Measurements from ENCODE around the gene SYT2. TPM values are rescaled to one million over a fixed set of nuclear protein-coding genes. Genes with fewer than 3 reads are reported as not detected.

SYT2 gene
- total and polyA plus RNA-seq, 8 donors = under 0.01 to 0.03 (median 0.03) TPM; not detected in 4

DNA sequence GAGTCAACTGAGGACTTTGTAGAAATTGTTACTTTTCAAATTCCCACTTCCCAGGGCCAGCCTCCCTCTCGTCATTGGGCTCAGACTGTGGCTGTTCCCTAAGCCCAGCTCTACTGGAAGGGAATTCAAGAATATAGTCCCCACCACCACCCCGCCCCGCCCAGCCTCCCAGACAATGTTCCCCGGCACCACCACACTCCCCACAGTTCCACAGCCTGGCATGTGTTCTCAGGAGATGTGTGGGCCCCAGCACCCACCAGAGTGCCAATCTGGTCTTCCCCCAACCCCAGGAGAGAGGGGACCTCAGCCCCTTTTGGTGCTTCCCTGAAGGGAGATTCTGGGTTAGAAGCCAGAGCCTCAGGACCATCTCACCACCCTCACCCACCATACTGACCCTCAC lies 120.1 kb downstream of the SYT2 start:
- intact Hi-C loops (cut with DNase I) = no loop called here
- no peak for ATAC-seq
- Histone ChIP-seq H3K27me3 (no peaks in the 10 kb centered on the region), H3K9me3 (no peaks in the 10 kb centered on the region), H3K4me1 (peaks cover 0 to 2% (median 0%) of the 10 kb centered on the region in 3 donors), H3K4me3 (no peak overlapping the region), H3K36me3 (no peaks in the 10 kb centered on the region), H3K27ac (peak overlapping the region in 1 of 4 donors; percentile 82)
- no peak for DNase-seq
- WGBS, 2 donors = 93 to 96% methylated on average over 4 of the region's 4 CpGs
- FAIRE-seq = no peak
- TF ChIP-seq, protein P1, sequence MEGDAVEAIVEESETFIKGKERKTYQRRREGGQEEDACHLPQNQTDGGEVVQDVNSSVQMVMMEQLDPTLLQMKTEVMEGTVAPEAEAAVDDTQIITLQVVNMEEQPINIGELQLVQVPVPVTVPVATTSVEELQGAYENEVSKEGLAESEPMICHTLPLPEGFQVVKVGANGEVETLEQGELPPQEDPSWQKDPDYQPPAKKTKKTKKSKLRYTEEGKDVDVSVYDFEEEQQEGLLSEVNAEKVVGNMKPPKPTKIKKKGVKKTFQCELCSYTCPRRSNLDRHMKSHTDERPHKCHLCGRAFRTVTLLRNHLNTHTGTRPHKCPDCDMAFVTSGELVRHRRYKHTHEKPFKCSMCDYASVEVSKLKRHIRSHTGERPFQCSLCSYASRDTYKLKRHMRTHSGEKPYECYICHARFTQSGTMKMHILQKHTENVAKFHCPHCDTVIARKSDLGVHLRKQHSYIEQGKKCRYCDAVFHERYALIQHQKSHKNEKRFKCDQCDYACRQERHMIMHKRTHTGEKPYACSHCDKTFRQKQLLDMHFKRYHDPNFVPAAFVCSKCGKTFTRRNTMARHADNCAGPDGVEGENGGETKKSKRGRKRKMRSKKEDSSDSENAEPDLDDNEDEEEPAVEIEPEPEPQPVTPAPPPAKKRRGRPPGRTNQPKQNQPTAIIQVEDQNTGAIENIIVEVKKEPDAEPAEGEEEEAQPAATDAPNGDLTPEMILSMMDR (IDR thresholded peaks at IDR 0.05) = no peak

DNA sequence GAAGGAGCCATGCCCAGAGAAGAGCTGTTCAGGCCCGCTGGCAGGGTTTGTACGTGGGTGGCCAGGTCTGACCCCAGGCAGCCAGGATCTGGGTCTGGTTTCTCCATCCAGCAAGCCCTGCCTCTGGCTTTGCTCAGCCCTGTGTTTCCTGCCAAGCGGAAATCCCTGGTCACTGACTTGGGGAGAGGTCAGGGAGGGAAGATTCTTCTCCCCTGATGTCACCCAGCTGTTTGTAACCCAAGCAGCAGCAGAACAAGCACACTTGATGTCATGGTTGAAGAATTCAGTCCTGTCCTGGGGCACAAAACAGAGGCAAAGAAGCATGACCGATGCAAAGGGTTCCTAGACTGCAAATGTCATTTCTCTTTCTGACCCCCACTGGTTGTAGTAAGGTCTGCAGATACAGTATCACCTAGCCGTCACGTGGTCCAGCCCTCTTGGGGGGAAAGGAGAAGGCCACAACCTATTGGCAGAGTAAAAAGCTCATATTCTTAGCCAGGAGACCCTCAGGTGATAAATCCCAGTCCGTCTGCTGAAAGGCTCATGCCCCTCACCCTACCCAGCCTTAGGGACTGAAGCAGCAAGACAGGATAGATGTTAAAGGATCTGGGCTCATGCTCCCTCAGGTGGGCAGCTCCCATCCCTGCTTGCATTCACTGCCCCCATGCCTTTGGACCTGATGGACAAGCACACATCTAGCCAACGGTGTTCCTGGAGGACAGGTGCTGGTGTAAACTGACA lies 120.9 kb downstream of the SYT2 start:
- Histone ChIP-seq H3K9me3 (no peaks in the 10 kb centered on the region), H3K4me3 (no peak overlapping the region), H3K36me3 (no peaks in the 10 kb centered on the region), H3K4me1 (peaks cover 0 to 2% (median 0%) of the 10 kb centered on the region in 3 donors), H3K27me3 (no peaks in the 10 kb centered on the region), H3K27ac (peak overlapping the region in 3 of 4 donors; percentile 13 to 82 (median 82))
- ATAC-seq (peak; percentile 65 to 86 (median 83)), DNase-seq (peak in 4 of 6 donors; percentile 56 to 74 (median 62)), FAIRE-seq (peak; percentile 29)
- intact Hi-C loops (cut with DNase I) = loop anchor here in 1 of 3 donors (10.0 kb wide), 1 partner anchor 55 kb away; no protein-coding TSS in a partner anchor
- TF ChIP-seq, protein P1 (IDR thresholded peaks at IDR 0.05) = no peak
- WGBS, 2 donors = 66 to 76% methylated on average over 8 of the region's 8 CpGs

DNA sequence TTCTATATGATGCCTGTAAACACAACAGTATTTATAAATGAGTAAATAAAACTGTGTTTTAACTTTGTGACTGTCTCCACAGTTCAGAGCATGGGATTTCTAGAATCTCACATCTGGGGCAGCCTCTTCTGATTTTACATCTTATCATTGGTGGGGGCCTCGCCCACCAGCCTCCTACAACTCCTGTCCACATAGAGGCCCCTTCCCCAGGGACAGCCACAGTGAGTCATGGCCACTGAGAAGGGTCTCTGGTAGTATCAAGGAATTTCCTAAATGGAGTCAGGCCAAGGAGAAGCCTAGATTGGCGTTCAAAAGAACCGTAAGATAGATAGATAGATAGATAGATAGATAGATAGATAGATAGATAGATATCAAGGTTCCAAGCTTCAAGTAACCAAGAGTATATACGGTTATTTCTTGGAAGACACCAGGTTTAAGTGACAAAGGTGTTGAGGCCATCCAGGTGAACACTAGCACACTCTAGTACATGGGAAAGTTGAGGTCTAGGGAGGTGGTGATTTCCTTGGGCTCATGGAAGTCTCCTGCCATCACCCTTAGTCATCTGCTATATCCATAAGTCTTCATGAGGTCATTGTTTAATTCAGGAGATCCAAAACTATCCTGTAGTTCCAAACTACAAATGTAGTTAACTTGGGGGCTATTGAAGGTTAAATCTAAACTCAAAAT lies 121.6 kb downstream of the SYT2 start:
- Histone ChIP-seq H3K27ac (peak overlapping the region in 3 of 4 donors; percentile 13 to 82 (median 82)), H3K27me3 (no peaks in the 10 kb centered on the region), H3K4me3 (no peak overlapping the region), H3K36me3 (no peaks in the 10 kb centered on the region), H3K9me3 (no peaks in the 10 kb centered on the region), H3K4me1 (peaks cover 0 to 2% (median 0%) of the 10 kb centered on the region in 3 donors)
- intact Hi-C loops (cut with DNase I) = loop anchor here in 1 of 3 donors (10.0 kb wide), 1 partner anchor 56 kb away; no protein-coding TSS in a partner anchor
- TF ChIP-seq, protein P1 (IDR thresholded peaks at IDR 0.05) = no peak
- DNase-seq (no peak), FAIRE-seq (no peak), ATAC-seq (peak in 3 of 4 donors; percentile 21 to 40 (median 35))
- WGBS, 2 donors = 87 to 97% methylated on average over 4 of the region's 4 CpGs

DNA sequence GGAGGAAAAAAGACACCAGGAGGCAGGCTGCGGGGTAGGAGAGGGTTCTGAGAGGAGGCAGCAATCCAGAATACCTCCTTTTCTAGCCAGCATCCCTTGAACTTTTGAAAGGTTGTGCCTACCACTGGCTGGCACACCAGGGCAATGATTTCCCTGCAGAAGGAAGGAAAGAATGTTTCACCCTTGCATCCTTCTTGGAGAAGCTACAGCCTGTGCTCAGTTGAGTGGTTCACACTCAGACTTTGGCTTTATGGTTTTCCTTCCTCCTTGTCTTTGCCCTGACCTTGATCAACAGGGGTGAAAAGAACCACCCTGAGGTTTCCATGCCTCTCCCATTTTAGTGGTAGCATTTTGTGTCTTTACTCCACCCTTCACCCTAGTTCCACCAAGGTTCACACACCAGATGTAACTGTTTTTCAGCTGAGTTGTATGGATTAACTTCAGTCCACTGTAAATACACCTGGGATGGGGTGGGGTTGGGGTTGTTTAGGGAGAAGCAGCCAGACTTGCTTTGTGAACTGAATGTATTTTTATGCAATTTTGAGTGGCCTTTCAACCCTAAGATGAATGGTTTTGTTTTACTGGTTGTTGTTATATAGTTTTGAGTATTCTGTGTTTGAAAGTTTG lies 122.3 kb downstream of the SYT2 start:
- no peak for DNase-seq
- FAIRE-seq = no peak
- H3K4me3 ChIP-seq = no peak overlapping the region
- TF ChIP-seq, protein P1 (IDR thresholded peaks at IDR 0.05) = no peak
- intact Hi-C loops (cut with DNase I) = loop anchor here in 1 of 3 donors (10.0 kb wide), 1 partner anchor 57 kb away; no protein-coding TSS in a partner anchor
- H3K27ac ChIP-seq = peak overlapping the region in 2 of 4 donors; percentile 82
- no peaks in the 10 kb centered on the region for H3K27me3 ChIP-seq
- no peak for ATAC-seq
- no peaks in the 10 kb centered on the region for H3K9me3 ChIP-seq
- H3K36me3 ChIP-seq = no peaks in the 10 kb centered on the region
- peaks cover 0 to 2% (median 0%) of the 10 kb centered on the region in 3 donors for H3K4me1 ChIP-seq
- WGBS, 2 donors = 0 to 100% methylated on average over 1 of the region's 1 CpG
